Measurements from ENCODE around the gene COA1.

GRCh38 chr7:43757073-43757720 is 27.9 kb upstream of the COA1 start:
- no peak for TF ChIP-seq CTCF (IDR thresholded peaks at IDR 0.05)
- no peak for TF ChIP-seq POLR2A (IDR thresholded peaks at IDR 0.05)

Measured in Peyer's patch (tissue), 4 donors.